ENCODE results near the gene CDCP2.

Gene CDCP2

GRCh38 chr1:54180701-54181360, 28.0 kb upstream of the CDCP2 start:
- Histone ChIP-seq H3K9me3 (ENCODE audit: control insufficient read depth in 5 of 5, low read length in 5 of 5) (no peaks in the 10 kb centered on the region), H3K27ac (ENCODE audit: low read depth, low read length) (no peak overlapping the region), H3K4me1 (ENCODE audit: control insufficient read depth in 5 of 5, insufficient read depth in 5 of 5, low read length in 5 of 5) (no peaks in the 10 kb centered on the region), H3K36me3 (ENCODE audit: control insufficient read depth in 5 of 5, insufficient read depth in 5 of 5, low read length in 5 of 5) (peaks cover 0 to 45% (median 26%) of the 10 kb centered on the region in 5 donors), H3K4me3 (ENCODE audit: low read depth in 1 of 5, low read length in 5 of 5) (no peak overlapping the region), H3K9ac (ENCODE audit: low read length in 5 of 5) (no peak overlapping the region), H3K27me3 (ENCODE audit: control insufficient read depth in 5 of 5, insufficient read depth in 4 of 5, low read length in 5 of 5) (no peaks in the 10 kb centered on the region)

- no peak overlapping the region for H3K9ac ChIP-seq (ENCODE audit: low read length in 5 of 5)
- H3K36me3 ChIP-seq (ENCODE audit: control insufficient read depth in 5 of 5, insufficient read depth in 5 of 5, low read length in 5 of 5) = peaks cover 0 to 54% (median 31%) of the 10 kb centered on the region in 5 donors
- no peak overlapping the region for H3K27ac ChIP-seq (ENCODE audit: low read depth, low read length)
- H3K9me3 ChIP-seq (ENCODE audit: control insufficient read depth in 5 of 5, low read length in 5 of 5) = no peaks in the 10 kb centered on the region
- H3K4me3 ChIP-seq (ENCODE audit: low read depth in 1 of 5, low read length in 5 of 5) = no peak overlapping the region
- peaks cover 0 to 3% (median 2%) of the 10 kb centered on the region in 5 donors for H3K4me1 ChIP-seq (ENCODE audit: control insufficient read depth in 5 of 5, insufficient read depth in 5 of 5, low read length in 5 of 5)
- no peaks in the 10 kb centered on the region for H3K27me3 ChIP-seq (ENCODE audit: control insufficient read depth in 5 of 5, insufficient read depth in 4 of 5, low read length in 5 of 5)
Measured at GRCh38 chr1:54178296-54179070, 25.7 kb upstream of the CDCP2 start.

GRCh38 chr1:54177726-54178125, 24.9 kb upstream of the CDCP2 start:
- peaks cover 0 to 10% (median 9%) of the 10 kb centered on the region in 5 donors for H3K4me1 ChIP-seq (ENCODE audit: control insufficient read depth in 5 of 5, insufficient read depth in 5 of 5, low read length in 5 of 5)
- no peak overlapping the region for H3K4me3 ChIP-seq (ENCODE audit: low read depth in 1 of 5, low read length in 5 of 5)
- no peaks in the 10 kb centered on the region for H3K9me3 ChIP-seq (ENCODE audit: control insufficient read depth in 5 of 5, low read length in 5 of 5)
- H3K27ac ChIP-seq (ENCODE audit: low read depth, low read length) = no peak overlapping the region
- H3K9ac ChIP-seq (ENCODE audit: low read length in 5 of 5) = no peak overlapping the region
- no peaks in the 10 kb centered on the region for H3K27me3 ChIP-seq (ENCODE audit: control insufficient read depth in 5 of 5, insufficient read depth in 4 of 5, low read length in 5 of 5)
- H3K36me3 ChIP-seq (ENCODE audit: control insufficient read depth in 5 of 5, insufficient read depth in 5 of 5, low read length in 5 of 5) = peaks cover 0 to 53% (median 29%) of the 10 kb centered on the region in 5 donors

DNA sequence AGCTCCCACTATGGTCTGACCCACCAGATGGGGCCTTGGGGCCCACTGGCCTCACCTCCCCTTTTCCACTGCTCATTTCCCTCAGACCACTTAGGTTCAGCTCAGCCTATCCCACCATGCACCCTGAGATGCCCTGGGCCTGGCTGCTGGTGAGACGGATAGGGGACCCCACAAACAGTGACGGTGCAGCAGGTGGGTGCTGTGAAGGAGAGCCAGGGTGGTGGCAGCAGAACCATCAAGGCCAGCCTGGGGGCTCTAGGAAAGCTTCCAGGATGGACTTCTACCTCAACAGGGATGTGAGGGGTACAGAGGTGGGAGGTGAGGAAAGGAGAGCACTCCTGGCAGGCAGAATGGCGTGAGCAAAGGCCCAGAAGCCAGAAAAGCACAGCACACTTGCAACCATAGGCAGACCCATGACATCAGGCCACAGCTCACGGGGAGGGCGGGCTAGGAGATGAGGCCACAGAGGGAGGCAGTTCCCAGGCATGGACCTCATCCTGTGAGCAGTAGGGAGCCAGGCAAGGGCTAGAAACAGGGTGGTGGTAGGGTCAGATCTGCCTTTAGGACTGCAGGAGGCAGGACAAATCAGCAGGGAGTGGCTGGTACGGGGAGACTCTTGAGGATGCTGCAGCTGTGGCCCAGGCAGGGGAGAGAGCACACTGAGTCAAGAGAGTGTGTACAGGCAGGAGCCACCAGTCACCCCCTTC, 24.0 kb upstream of the CDCP2 start:
- peaks cover 0 to 12% (median 11%) of the 10 kb centered on the region in 5 donors for H3K4me1 ChIP-seq (ENCODE audit: control insufficient read depth in 5 of 5, insufficient read depth in 5 of 5, low read length in 5 of 5)
- H3K9ac ChIP-seq (ENCODE audit: low read length in 5 of 5) = no peak overlapping the region
- peaks cover 0 to 53% (median 27%) of the 10 kb centered on the region in 5 donors for H3K36me3 ChIP-seq (ENCODE audit: control insufficient read depth in 5 of 5, insufficient read depth in 5 of 5, low read length in 5 of 5)
- no peaks in the 10 kb centered on the region for H3K27me3 ChIP-seq (ENCODE audit: control insufficient read depth in 5 of 5, insufficient read depth in 4 of 5, low read length in 5 of 5)
- no peak overlapping the region for H3K4me3 ChIP-seq (ENCODE audit: low read depth in 1 of 5, low read length in 5 of 5)
- H3K27ac ChIP-seq (ENCODE audit: low read depth, low read length) = no peak overlapping the region
- no peaks in the 10 kb centered on the region for H3K9me3 ChIP-seq (ENCODE audit: control insufficient read depth in 5 of 5, low read length in 5 of 5)

DNA sequence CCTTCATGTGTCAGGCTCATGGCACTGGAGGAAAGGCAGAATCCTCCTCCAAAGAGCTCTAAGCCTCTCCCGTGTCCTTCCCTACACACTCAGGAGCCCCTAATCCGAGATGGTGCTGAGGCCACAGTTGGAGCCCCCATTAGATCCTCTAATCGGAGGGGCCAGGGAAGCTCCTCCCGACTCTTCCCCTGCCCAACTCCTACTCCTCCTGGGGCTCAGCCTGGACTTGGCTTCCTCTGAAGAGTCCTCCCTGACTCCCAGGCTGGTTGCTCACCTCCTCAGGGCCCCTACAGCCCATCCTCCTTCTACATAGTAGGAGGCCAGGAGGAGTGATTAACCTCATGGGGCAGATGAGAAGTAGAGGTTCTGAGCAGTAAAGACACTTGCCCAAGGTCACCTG, 21.3 kb upstream of the CDCP2 start:
- peaks cover 0 to 12% (median 11%) of the 10 kb centered on the region in 5 donors for H3K4me1 ChIP-seq (ENCODE audit: control insufficient read depth in 5 of 5, insufficient read depth in 5 of 5, low read length in 5 of 5)
- no peaks in the 10 kb centered on the region for H3K9me3 ChIP-seq (ENCODE audit: control insufficient read depth in 5 of 5, low read length in 5 of 5)
- H3K4me3 ChIP-seq (ENCODE audit: low read depth in 1 of 5, low read length in 5 of 5) = no peak overlapping the region
- no peak overlapping the region for H3K27ac ChIP-seq (ENCODE audit: low read depth, low read length)
- H3K27me3 ChIP-seq (ENCODE audit: control insufficient read depth in 5 of 5, insufficient read depth in 4 of 5, low read length in 5 of 5) = no peaks in the 10 kb centered on the region
- no peak overlapping the region for H3K9ac ChIP-seq (ENCODE audit: low read length in 5 of 5)
- H3K36me3 ChIP-seq (ENCODE audit: control insufficient read depth in 5 of 5, insufficient read depth in 5 of 5, low read length in 5 of 5) = peaks cover 0 to 40% (median 13%) of the 10 kb centered on the region in 5 donors

DNA sequence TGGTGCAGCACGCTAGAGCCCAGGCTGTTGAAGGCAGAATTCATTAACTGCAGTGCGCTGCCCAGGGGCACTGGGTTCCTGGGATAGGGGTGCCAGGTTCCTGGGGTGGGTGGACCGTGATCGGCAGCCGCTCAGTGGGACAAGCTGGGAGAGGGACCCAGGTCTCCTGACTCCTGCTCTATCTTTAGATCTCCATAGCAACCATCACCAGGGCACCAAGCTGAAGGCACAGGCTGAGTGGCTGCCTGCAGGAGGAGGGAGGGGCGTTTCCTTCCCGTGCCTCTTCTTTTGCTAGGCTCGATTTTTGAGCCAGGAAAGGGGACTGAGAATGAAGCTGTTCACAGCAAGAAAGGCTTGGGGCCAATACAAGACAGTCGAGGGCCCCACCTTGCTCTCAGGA, 20.9 kb upstream of the CDCP2 start:
- H3K4me1 ChIP-seq (ENCODE audit: control insufficient read depth in 5 of 5, insufficient read depth in 5 of 5, low read length in 5 of 5) = peaks cover 0 to 12% (median 11%) of the 10 kb centered on the region in 5 donors
- H3K9ac ChIP-seq (ENCODE audit: low read length in 5 of 5) = no peak overlapping the region
- no peak overlapping the region for H3K4me3 ChIP-seq (ENCODE audit: low read depth in 1 of 5, low read length in 5 of 5)
- no peaks in the 10 kb centered on the region for H3K27me3 ChIP-seq (ENCODE audit: control insufficient read depth in 5 of 5, insufficient read depth in 4 of 5, low read length in 5 of 5)
- H3K9me3 ChIP-seq (ENCODE audit: control insufficient read depth in 5 of 5, low read length in 5 of 5) = no peaks in the 10 kb centered on the region
- H3K36me3 ChIP-seq (ENCODE audit: control insufficient read depth in 5 of 5, insufficient read depth in 5 of 5, low read length in 5 of 5) = peaks cover 0 to 36% (median 9%) of the 10 kb centered on the region in 5 donors
- H3K27ac ChIP-seq (ENCODE audit: low read depth, low read length) = peak overlapping the region; percentile 13

GRCh38 chr1:54172614-54173599, 20.1 kb upstream of the CDCP2 start:
- Histone ChIP-seq H3K27ac (ENCODE audit: low read depth, low read length) (peak overlapping the region; percentile 13), H3K9ac (ENCODE audit: low read length in 5 of 5) (peak overlapping the region in 2 of 5 donors; percentile 41 to 45), H3K4me1 (ENCODE audit: control insufficient read depth in 5 of 5, insufficient read depth in 5 of 5, low read length in 5 of 5) (peaks cover 0 to 12% (median 11%) of the 10 kb centered on the region in 5 donors), H3K36me3 (ENCODE audit: control insufficient read depth in 5 of 5, insufficient read depth in 5 of 5, low read length in 5 of 5) (peaks cover 0 to 28% (median 5%) of the 10 kb centered on the region in 5 donors), H3K9me3 (ENCODE audit: control insufficient read depth in 5 of 5, low read length in 5 of 5) (no peaks in the 10 kb centered on the region), H3K27me3 (ENCODE audit: control insufficient read depth in 5 of 5, insufficient read depth in 4 of 5, low read length in 5 of 5) (no peaks in the 10 kb centered on the region), H3K4me3 (ENCODE audit: low read depth in 1 of 5, low read length in 5 of 5) (no peak overlapping the region)

DNA sequence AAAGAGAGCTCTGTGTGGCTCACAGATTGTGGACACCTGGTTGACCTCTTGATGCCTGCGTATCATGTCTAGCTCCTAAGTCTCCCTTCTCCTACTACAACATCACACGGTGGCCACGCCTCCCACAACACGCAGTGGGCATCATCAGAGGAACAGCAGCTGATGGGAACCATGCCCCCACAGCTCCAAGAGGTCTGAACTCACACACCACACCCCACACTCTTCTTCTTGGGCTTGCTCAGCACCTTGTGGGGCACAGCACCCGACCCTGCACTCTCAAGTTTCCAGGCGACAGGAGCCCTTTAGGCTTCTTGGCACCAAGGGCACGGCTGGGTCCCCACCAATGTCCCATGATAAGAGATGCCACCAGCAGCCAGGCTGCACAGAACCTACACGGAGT, 18.8 kb upstream of the CDCP2 start:
- Histone ChIP-seq H3K27me3 (ENCODE audit: control insufficient read depth in 5 of 5, insufficient read depth in 4 of 5, low read length in 5 of 5) (no peaks in the 10 kb centered on the region), H3K4me1 (ENCODE audit: control insufficient read depth in 5 of 5, insufficient read depth in 5 of 5, low read length in 5 of 5) (peaks cover 2 to 12% (median 11%) of the 10 kb centered on the region in 5 donors), H3K36me3 (ENCODE audit: control insufficient read depth in 5 of 5, insufficient read depth in 5 of 5, low read length in 5 of 5) (peaks cover 0 to 16% (median 5%) of the 10 kb centered on the region in 5 donors), H3K9ac (ENCODE audit: low read length in 5 of 5) (no peak overlapping the region), H3K9me3 (ENCODE audit: control insufficient read depth in 5 of 5, low read length in 5 of 5) (no peaks in the 10 kb centered on the region), H3K27ac (ENCODE audit: low read depth, low read length) (no peak overlapping the region), H3K4me3 (ENCODE audit: low read depth in 1 of 5, low read length in 5 of 5) (no peak overlapping the region)

GRCh38 chr1:54171016-54171415, 18.2 kb upstream of the CDCP2 start:
- Histone ChIP-seq H3K4me3 (ENCODE audit: low read depth in 1 of 5, low read length in 5 of 5) (no peak overlapping the region), H3K36me3 (ENCODE audit: control insufficient read depth in 5 of 5, insufficient read depth in 5 of 5, low read length in 5 of 5) (peaks cover 0 to 16% (median 5%) of the 10 kb centered on the region in 5 donors), H3K9me3 (ENCODE audit: control insufficient read depth in 5 of 5, low read length in 5 of 5) (no peaks in the 10 kb centered on the region), H3K27ac (ENCODE audit: low read depth, low read length) (no peak overlapping the region), H3K27me3 (ENCODE audit: control insufficient read depth in 5 of 5, insufficient read depth in 4 of 5, low read length in 5 of 5) (no peaks in the 10 kb centered on the region), H3K9ac (ENCODE audit: low read length in 5 of 5) (no peak overlapping the region), H3K4me1 (ENCODE audit: control insufficient read depth in 5 of 5, insufficient read depth in 5 of 5, low read length in 5 of 5) (peaks cover 2 to 12% (median 11%) of the 10 kb centered on the region in 5 donors)

All from subcutaneous abdominal adipose tissue (tissue), 5 donors.